GM12865 (cell line): Measurements from ENCODE around the gene ADCY6.
A peak's percentile ranks its signal among the peaks of the same experiment; 100 is the strongest.

Source experiments
- DNase-seq: peaks from one replicate; pipeline ENCODE4 v3.0.0; 2010; ENCODE audit warnings: low read depth
- H3K4me3 ChIP-seq: 2 replicates; pipeline ENCODE4 v1.5.1; 2011; ENCODE audit warnings: mild to moderate bottlenecking, low read depth, low read length, control low read depth
- TF ChIP-seq, protein P1 (sequence below): IDR thresholded peaks from 2 replicates; pipeline ENCODE4 v1.5.1; 2011; ENCODE audit warnings: low read length, control low read depth, low read depth, inconsistent platforms; ENCODE audit not compliant: insufficient read depth; ENCODE audit errors: missing control alignments

The ADCY6 gene

DNA sequence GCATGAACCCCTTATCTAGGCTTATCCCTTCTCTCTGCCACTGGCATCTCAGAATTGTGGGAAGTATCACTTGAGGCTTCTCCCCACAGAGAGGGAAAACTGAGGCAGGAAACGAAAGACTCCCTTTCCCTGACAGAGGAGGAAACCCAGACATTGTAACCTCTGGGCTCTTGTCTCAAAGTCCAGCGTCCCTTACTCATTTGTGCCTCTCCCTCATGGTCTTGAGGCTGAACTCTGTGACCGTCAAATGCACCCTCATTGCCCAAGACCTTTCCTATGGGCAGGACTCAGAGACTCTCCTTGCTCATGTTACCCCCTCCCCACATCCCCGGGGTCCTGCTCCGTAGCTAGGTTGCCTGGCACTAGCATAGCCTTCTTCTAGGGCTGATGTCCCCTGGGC lies 33.2 kb upstream of the ADCY6 start:
- DNase-seq, result no peak
- no peak overlapping the region for H3K4me3 ChIP-seq
- TF ChIP-seq, protein P1, sequence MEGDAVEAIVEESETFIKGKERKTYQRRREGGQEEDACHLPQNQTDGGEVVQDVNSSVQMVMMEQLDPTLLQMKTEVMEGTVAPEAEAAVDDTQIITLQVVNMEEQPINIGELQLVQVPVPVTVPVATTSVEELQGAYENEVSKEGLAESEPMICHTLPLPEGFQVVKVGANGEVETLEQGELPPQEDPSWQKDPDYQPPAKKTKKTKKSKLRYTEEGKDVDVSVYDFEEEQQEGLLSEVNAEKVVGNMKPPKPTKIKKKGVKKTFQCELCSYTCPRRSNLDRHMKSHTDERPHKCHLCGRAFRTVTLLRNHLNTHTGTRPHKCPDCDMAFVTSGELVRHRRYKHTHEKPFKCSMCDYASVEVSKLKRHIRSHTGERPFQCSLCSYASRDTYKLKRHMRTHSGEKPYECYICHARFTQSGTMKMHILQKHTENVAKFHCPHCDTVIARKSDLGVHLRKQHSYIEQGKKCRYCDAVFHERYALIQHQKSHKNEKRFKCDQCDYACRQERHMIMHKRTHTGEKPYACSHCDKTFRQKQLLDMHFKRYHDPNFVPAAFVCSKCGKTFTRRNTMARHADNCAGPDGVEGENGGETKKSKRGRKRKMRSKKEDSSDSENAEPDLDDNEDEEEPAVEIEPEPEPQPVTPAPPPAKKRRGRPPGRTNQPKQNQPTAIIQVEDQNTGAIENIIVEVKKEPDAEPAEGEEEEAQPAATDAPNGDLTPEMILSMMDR, result no peak

DNA sequence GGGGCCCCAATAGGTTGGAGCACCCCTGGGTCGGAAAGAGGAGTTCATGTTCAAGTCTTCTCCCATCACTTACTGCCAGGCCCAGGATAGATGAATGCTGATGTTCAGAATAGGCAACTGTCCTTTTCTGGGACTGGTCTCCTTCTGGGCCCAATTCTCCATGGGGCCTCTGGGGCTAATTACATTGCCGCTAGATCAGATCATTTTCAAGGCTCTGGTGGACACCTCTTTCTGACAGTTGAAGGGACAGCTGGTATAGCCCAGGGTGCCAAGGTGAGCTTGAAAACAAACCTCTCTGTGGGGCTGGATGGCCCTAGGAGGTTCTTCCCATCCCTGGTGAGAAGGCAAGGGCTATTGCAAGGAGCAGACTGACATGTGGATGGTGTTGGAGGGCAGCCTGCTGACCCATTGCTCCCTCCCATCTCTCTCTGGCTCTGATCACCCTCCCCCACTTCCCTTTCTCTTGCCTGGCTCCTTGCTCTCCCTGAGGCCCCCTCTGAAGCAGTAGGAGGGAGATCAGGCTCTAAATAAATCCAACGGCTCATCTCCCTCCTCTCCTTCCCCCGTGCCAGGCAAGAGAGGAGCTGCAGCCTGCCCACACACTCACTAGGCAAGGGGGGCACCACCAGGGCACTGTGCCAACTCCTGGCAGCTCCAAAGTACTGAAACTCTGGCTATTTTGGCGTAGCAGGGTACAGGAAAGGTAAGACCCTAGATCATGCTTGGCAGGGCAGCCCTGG lies 31.3 kb upstream of the ADCY6 start:
- TF ChIP-seq, protein P1, result no peak
- H3K4me3 ChIP-seq, result no peak overlapping the region
- DNase-seq, result no peak

DNA sequence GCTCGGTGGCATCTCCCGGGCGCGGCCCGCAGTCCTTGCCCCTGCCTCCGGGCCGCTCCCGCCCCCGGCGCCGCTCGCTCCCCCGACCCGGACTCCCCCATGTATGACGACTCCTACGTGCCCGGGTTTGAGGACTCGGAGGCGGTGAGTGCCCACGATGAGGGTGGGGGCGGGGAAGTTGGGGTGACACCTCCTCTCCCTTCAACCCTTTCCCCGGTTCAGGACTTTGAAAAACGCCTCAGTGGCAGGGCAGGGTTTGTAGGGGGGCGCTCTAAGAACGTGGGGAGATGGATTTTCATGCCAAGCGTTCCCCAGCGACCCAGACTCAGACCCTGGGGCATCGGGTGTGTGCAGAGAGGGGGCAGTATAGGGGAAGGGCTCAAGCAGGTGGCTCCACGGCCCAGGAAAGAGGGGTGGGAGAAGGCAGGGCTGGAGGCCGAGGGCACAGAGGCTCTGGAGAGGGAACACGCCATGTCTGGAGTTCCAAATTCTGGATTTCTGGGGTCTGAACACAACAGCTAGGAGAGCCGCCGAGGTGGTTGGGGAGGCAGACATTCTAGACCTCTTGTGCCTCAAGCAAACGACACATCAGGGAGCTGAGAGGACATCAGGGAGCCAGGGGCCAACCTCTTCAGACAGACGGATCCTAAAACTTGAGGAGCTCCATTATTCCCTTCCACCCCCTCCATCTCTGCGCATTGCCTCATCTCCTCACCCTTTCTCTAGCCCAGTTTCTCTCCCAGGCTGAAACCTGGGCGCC lies 30.1 kb upstream of the ADCY6 start:
- TF ChIP-seq, protein P1, result no peak
- no peak for DNase-seq
- peak overlapping the region; percentile 66 for H3K4me3 ChIP-seq

DNA sequence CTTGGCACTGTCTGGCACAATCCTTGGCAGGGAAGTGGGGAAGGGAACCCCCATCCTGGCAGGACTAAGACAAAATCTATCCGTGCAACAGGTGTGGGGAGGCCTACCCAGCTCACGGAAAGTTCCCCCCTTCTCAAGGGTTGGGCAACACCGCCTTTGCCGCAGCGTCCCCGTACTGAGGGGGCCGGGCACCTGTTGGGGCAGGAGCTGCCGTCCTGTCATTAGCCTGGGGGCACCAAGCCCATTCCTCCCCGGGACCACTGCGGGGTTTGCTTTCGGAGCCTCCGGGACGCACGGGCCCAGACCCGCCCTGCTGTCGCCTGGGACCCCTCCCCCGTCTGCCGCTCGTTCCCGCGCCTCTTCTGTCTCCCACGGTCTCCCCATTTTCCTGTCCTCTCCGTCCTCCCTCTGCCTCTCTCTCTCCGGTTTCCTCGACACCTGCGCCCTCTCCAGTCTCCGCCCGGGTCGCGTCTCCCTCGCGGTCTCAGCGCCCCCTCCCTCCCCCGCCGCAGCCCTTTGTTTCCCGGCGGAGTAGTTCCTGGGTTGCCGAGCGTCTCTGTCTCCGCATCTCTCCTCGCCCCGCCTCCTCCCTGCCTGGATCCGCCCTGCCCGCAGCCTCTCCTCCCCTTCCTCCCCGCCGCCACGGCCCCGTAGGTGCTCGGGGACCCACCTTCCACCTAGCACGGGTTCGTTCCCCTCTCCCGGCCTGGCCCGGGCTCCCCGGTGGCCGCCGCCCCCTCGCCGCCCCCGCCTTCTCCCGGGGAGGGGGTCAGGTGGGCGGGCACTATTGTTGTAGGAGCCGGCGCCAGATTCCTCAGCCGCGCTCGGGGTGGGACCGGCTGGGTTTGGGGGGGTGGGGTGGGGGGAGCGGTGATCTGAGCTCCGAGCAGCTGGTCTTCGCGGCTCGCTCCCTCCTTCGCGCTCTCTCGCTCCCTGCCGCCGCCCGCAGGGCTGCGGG lies 29.3 kb upstream of the ADCY6 start, which contains the start of gene CACNB3:
Gene CACNB3 (plus strand): TSS at position 624 of the 958 bp plus-strand sequence. CDS start 434 bp downstream, outside the sequence.
- H3K4me3 ChIP-seq, result peak within 1 kb of the TSS; percentile 66
- TF ChIP-seq, protein P1, result no peak
- peak; percentile 59 for DNase-seq

DNA sequence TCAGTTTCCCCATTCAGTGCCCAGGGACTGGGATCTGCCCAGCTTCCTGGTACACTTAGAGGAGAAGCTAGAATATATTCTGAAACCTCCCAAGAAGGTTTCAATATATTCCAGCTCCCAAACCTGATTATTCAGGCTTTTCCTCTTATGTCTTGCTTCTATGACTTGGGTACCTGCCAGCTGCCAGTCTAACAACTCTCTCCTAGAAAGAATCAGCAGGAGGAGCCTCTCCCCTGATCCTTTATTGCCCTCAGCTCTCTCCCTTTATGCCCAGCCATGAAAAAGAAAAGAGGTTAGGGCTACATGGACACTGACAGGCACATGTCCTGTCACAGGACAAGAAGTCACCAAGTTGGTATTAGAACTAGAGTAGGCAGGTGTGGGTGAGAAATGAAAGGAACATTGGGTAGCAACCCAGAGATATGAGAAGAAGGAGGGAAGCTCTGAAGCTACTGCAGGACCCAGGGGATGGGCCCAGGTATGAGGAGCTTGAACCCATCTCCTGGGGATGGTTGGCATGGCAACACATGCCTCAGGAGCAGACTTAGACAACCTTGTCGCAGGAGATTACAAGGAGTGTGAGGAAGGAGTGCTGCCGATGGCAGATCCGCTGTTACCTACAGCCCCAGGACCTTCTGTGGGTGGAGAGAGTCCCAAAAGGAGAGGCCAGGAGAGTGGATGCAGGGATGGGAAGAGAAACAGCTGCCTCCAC lies 27.4 kb upstream of the ADCY6 start:
- no peak overlapping the region for H3K4me3 ChIP-seq
- DNase-seq, result no peak
- TF ChIP-seq, protein P1, result no peak
